Cardiac fibroblast (primary cell): ENCODE data around the gene ADAM15.

Experiments used
- DNase-seq, 2 donors: peaks; one replicate each; pipeline versions ENCODE4 v3.0.0 to v3.0.0-alpha.2; 2010; ENCODE audit warnings: low read depth in 2 of 2
- H3K4me3 ChIP-seq, 2 donors: replicated peaks in 1 of 2; 1 replicate in 1 of 2; 2 replicates in 1 of 2; pipeline ENCODE4 v1.5.1; 2011; ENCODE audit warnings: low read depth in 2 of 2, low read length in 2 of 2, mild to moderate bottlenecking in 2 of 2, moderate library complexity in 1 of 2
- TF ChIP-seq, protein P1 (sequence below): IDR thresholded peaks from one replicate; pipeline ENCODE4 v1.5.1; 2011; ENCODE audit warnings: low read depth, mild to moderate bottlenecking, low read length, inconsistent platforms

ADAM15 gene

DNA sequence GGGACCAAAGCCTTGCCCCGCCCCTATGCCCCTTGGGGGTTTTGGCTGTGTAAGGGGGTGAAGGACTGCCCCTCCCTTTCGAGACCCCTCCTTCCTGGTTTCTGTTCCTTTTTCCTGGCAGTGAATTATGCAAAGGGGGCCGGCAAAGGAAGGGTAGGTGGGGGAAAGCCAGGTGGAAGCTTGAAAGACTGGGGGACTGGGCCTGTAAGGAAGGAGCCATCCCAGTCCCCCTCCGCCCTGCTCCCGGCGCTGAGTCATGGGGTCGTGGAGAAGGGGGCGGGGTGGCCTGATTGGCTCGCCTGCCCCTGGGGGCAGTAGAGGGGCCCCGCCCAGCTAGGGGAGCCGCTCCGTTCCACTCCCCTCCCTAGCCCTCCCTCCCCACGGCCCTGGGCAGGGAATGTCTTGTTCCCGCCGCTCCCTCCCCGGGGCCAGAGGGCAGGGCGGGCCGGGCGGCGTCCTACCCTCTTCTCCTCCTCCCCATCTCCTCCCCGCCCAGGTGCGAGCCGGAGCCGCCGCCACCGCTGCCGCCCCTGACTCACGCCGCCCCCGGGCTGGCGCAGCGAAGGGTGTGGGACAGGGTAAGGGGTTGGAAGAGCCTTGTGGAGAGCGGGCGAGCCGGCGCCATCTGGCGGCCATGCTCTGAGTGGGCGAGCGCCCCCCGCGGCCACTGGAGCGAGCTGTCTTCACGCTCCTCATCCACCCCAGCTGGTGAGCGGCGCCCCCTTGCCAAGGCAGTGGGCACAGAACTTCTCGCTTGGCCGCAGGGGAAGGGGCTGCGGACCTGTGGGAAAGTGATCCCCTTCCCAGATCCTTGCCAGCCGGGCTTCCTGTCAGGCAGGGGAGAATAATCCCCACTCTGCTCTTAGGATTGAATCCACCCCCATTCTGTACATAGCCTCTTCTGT lies 33.8 kb upstream of the ADAM15 start:
- DNase-seq: peak; percentile 89 to 92
- H3K4me3 ChIP-seq: peak overlapping the region; percentile 18 to 23
- TF ChIP-seq, protein P1, sequence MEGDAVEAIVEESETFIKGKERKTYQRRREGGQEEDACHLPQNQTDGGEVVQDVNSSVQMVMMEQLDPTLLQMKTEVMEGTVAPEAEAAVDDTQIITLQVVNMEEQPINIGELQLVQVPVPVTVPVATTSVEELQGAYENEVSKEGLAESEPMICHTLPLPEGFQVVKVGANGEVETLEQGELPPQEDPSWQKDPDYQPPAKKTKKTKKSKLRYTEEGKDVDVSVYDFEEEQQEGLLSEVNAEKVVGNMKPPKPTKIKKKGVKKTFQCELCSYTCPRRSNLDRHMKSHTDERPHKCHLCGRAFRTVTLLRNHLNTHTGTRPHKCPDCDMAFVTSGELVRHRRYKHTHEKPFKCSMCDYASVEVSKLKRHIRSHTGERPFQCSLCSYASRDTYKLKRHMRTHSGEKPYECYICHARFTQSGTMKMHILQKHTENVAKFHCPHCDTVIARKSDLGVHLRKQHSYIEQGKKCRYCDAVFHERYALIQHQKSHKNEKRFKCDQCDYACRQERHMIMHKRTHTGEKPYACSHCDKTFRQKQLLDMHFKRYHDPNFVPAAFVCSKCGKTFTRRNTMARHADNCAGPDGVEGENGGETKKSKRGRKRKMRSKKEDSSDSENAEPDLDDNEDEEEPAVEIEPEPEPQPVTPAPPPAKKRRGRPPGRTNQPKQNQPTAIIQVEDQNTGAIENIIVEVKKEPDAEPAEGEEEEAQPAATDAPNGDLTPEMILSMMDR: peak; percentile 98

DNA sequence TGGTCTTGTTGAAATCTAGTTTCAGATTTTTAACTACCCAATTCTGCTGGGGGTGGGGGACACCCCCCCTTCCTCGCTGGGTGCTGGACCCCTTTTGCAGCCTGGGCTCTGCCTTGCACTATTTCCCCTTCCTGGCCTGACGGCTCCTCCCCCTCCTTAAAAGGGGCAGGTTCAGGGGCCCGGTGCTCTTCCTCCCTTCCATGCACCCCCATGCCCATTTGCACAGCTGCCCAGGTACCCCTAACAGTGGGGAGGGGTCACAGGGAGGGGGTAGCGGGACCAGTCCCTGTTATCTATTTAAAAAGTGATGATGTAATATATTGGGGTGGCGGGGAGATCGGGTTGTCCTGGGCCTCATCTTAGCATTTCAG lies 33.2 kb upstream of the ADAM15 start:
- H3K4me3 ChIP-seq: peak overlapping the region; percentile 18 to 23
- TF ChIP-seq, protein P1: no peak
- DNase-seq: no peak

DNA sequence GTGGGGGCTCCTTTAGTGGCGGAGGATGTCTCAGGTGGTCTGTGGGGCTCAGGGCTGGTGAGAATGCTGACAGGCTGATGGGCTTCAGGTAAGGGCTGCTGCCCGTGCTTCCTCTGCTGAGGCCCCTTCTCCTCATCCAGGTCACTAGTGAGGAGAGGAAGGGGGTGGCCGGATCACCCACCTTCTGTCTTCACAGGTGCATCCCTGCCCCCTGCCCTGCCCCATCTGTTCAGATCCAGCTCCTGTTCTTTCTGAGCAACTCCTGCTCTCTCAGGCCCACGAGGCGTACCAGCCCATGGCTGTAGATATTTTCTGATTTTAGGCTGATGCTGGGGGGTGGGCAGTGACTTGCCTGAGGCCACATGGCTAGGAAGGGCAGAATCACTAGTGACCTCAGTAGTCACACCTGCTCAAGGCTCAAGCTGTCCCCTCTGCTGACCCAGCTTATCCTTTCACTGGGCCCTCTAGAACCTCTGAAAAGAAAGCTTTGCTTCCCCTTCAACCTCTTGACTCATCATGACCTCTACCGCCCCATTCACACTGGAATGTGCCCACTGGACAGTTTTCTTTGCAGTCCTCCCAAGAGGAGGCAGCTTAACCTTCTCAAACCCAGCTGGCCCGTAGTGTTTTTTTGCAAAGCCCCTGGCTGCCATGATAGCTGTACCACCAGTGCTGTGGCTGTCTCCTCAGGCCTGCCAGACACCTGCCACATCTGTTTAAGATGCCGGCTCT lies 32.3 kb upstream of the ADAM15 start:
- TF ChIP-seq, protein P1: no peak
- H3K4me3 ChIP-seq: no peak overlapping the region
- DNase-seq: no peak

DNA sequence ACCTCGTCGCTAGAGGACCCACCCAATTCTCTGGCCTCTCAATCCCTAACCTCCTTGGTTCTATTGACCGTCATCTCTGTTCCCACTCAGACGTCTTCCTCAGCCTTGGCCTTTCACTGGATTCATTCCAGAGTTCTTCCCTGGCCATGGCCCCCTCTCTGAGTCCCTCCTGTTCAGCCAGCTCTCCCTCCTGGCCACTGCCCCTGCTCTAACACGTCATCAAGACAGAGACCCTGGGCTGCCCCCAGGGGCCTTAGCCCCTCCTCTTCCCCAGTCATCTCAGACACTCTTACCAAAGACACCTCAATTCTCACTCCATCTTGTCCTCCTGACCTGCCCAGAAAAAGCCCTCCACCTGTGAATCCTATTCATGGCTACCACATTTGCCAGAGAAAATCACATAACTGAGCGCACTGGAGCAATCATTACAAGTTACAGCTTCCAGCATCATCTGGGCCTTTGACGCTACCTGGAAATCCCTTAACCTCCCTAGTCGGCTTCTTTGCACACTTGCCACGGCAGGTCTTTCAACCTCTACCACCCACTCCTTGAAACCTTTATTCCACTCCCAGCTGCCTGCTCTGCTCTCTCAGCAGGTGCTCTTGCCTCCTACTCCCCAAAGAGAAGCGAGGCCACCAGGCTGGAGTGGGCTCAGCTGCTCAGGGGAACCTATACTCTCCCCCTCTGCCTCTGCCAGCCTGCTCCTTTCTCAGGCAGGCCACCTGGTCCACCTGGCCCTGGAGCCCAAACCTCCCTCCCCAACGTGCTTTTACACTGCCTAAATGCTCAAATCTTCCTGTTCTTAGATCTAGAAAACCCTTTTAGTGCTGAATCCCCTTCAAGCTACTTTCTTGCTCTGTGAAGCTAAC lies 31.5 kb upstream of the ADAM15 start:
- no peak for DNase-seq
- TF ChIP-seq, protein P1: no peak
- no peak overlapping the region for H3K4me3 ChIP-seq

DNA sequence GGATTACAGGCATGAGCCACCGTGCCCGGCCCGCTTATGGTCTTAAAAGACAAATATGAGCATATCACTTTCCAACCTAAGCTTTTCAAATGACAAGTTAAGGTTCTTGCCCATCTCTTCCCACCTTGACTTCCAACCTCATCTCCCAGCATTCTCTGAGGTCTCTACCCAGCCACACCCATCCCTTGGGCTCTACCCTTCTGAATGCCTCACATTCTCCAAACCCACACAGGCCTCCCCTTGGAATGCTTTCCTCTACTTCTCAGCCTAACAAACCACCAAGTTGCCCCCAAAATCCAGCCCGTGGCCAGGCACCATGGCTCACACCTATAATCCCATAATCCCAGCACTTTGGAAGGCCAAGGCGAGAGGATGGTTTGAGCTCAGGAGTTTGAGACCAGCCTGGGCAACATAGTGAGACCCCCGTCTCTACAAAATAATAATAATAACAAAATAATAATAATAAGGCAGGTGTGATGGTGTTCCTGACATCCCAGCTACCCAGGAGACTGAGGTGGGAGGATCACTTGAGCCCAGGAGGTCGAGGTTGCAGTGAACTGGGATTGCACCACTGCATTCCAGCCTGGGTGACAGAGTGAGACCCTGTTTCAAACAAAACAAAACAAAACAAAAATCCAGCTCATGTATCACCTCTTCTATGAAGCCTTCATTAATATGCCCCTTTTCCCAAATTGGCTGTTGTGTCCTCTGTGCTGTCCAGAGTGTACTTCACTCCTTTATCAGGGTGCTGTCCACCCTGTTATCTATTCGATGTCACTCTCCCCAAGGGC lies 28.8 kb upstream of the ADAM15 start:
- DNase-seq: no peak
- no peak overlapping the region for H3K4me3 ChIP-seq
- TF ChIP-seq, protein P1: no peak

DNA sequence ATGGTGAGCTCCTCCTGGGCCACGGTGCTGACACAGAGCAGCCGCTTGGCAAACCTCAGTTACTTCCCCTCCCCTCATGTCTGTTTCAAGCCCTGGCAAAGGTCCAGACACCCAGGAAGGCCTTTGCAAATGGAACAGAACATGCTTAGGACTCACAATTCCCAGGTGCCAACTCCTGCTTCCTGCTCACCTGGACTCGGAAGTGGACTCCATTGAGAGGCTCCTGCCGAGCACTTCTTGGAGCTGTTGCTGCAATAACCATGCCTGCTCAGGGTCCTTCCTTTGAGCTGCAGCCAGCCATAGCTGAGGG lies 28.2 kb upstream of the ADAM15 start:
- no peak overlapping the region for H3K4me3 ChIP-seq
- TF ChIP-seq, protein P1: no peak
- DNase-seq: no peak
